GM11168 (cell line): Measurements from ENCODE around the gene LBR.
"Not testable (repeated sequence)": the region's sequence is repeated elsewhere in the genome, so short reads cannot be mapped to it uniquely, and the experiment has no call there.

Source experiments
- in situ Hi-C: fragments of 300-500 bp; cut with MboI; formaldehyde crosslinking; loops from one replicate; pipeline ENCODE4 v1.12.0; 2022; ENCODE audit warnings: low sequenced_read_pairs; ENCODE audit not compliant: unreplicated experiment

The LBR gene

DNA sequence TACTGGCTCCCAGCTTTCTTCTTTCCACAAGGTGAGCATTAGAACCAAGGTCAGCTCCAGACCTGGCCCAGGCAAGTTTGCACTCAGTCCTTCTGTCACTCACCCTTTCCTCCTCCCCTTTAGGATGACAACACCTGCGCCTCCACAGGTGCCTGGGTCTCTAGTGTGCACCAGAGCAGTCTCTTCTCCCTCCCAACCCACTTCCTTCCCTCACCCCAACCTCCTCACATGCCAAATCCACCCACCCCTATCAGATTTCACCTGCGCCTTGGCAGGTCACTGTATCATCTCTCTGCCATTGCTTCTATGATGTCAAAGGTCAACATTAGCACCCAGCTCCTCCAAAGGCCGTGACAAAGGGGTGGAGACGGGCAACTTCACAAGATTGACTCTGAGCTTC is 38.0 kb downstream of the LBR start:
- in situ Hi-C loops, result no loop called here

DNA sequence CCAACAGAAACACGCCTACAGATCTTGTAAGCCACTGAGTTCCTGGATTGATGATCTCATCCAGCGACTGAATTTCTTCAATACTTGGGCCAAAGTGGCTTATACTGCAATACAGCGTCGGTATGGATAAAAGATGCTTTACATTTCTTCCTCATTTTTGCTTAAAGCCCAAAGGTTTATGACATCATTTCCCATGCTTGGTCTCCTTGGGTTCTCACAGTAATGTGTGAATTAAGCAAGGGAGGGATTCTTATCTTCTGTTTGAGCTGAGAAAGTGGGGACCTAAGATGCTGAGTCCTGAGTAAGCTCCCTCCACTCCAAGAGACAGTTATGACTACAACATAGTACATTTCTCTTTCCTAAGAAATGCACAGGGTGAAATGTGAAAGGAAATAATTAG is 39.5 kb downstream of the LBR start:
- in situ Hi-C loops, result no loop called here

DNA sequence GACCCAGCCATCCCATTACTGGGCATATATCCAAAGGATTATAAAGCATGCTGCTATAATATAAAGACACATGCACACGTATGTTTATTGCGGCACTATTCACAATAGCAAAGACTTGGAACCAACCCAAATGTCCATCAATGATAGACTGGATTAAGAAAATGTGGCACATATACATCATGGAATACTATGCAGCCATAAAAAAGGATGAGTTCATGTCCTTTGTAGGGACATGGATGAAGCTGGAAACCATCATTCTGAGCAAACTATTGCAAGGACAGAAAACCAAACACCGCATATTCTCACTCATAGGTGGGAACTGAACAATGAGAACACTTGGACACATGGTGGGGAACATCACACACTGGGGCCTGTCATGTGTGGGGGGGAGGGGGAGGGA is 41.0 kb downstream of the LBR start:
- in situ Hi-C loops, result not testable (repeated sequence)

DNA sequence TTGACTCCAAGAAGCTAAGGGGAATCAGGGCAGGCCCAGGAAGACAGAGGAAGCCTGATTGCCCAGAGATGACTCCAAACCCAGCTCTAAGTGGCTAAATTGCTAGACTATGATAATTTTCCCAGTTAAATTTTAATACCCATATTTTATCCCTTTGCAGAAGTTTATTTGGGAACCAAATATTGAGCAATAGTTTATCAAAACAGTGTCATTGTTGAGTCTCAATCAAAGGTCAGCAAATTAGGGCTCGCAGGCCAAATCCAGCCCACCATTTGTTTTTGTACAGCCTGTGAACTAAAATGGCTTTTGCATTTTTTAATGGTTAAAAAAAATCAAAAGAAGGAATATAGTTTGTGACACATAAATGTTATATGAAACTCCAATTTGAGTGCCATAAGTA is 47.1 kb downstream of the LBR start:
- in situ Hi-C loops, result no loop called here

DNA sequence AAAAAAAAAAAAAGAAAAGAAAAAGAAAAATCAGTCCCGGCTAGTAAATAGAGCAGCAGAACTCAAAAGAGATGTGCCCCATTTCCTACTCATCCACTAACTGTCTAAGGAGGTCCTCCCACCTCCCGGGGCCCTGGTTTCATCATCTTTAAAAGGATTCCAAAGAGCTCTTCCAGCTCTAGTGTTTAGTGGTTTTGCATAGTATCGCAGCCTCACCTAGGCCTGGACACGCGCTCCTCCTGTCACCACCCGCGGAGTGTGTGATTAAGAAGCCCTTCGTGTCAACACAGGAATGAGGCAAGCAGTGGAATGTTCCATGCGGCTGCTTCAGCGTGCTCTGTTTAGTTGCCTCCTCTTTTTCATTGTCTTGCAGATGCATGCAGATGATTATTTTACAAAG is 49.0 kb downstream of the LBR start:
- in situ Hi-C loops, result no loop called here

DNA sequence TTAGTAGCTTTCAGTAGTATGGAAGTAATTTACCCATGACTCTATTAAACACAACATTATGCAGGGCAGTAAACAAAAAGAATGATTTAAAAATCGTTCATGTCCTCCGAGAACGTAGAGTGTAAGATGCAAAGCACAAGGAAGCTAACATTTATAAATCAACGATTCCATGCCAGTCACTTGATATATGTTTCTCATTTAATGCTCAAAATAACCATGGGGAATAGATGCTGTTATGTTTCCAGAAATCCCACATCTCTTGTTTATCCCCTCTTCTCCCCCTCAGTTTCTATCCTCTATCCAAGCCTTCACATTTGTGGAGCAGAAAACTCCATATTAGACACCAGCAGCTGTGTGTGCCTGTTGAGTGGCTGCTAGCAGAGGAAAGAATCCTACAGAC is 52.8 kb downstream of the LBR start:
- in situ Hi-C loops, result no loop called here

DNA sequence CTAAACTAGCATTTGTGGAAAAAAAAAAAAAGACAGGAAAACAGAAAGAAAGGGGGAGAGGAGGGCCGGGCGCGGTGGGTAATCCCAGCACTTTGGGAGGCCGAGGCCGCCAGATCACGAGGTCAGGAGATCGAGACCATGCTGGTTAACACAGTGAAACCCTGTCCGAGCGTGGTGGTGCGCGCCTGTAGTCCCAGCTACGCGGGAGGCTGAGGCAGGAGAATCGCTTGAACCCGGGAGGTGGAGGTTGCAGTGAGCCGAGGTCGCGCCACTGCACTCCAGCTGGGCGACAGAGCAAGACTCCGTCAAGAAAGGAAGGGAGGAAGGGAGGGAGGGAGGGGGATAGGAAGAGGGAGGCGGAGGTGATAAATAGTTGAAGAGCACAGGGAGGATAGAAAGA is 54.7 kb downstream of the LBR start:
- in situ Hi-C loops, result no loop called here

DNA sequence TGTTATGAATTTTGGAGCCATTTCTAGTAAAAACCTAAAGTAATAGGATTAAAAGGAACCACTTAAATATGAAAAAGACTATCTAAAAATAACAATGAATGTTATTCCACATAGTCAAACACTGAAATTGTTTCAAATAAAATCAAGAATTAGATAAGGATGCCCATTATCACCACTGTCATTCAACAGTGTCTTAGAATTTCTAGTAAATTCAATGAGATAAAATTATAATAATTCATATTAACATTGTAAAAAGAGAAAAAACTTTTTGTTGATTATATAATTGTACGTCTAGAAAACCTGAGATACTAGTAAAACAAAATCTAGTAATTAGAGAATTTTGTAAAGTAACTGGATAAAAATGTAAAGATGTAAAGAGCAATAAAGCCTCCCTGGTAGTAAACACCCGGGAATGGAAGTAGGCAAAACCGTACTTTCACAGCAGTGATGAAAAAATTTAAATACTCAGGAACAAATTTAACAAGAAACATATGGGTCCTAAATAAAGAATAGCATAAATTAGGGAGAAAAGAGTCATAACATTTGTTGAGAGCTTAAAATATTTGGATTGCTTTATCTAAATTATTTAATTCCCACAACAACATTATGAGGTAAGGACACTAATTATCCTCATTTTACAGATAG is 56.4 kb downstream of the LBR start:
- in situ Hi-C loops, result no loop called here

DNA sequence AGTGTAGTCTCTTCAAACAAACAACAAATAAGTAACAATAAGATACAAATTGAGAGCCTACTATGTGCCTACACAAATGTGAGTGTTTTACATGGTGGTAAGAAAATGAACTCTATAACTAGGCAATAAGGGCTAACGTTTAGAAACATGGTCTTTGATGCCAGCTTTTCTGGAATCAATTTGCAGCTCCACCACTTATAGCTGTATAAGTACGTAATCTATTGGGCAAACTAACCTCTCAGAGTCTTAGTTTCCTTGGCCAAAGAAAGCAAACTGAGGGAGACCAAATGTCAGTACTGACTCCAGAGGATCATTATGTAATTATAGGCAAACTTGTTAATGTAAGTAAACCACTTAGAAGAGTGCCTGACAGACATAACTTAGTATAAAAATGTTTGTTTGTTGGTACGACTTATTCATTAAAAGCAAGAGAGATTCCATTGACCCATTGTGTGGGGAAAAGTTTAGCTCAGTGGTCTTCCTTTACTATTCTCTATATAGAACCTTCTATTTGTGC is 59.7 kb downstream of the LBR start:
- in situ Hi-C loops, result no loop called here

DNA sequence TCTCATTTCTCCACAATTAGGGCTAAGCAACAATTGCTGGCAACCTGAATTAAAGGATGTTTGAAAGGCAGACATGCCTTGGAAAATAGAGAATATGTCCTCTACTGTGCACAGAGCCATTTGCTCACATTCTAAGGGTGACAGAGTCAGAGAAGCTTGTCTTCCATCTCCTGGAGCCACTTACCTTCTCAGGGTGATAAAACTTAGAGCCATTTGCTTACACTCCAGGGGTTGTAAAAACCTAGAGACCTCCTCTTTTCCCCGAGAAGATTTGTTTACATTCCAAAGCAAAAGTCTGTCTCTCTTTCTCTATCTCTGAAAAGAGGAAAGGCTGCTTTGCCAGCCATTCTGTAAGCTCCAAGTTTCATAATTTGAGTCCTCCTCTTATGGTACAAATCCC is 61.3 kb downstream of the LBR start:
- in situ Hi-C loops, result no loop called here

DNA sequence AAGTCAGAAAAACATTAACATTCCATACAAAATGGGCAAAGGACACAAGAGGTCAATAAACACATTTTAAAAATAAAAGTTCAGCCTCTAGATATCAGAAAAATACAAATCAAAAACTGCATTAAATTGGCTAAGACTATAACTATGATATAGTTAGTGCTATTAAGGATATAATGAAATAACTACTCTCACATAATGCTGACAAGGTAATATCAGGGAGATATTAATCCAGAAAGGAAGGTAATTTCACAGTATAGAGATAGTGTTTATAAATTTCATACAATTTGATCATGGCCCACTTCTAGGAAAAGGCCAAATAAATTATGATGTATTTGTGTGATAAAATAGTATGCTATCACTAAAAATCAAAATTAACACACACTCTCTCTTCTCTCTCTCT is 61.8 kb downstream of the LBR start:
- in situ Hi-C loops, result no loop called here

DNA sequence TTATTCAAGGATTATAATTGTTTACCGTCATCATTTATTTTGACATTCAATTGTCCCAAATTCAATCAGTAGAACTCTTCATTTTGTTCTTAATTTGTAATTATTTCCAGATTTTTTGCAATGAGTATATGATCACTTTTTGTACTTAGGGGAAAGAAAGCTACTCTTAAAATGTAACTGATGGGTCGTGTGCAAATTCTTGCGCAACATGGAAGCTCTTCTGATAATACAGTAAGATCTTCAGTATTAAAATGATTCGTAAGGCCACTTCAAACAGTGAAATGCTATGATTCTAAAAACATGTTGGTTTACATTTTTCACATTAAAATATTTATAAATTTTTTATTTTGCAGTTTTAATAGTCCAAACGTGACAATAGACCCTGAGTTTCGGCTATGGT is 63.4 kb downstream of the LBR start:
- in situ Hi-C loops, result no loop called here

DNA sequence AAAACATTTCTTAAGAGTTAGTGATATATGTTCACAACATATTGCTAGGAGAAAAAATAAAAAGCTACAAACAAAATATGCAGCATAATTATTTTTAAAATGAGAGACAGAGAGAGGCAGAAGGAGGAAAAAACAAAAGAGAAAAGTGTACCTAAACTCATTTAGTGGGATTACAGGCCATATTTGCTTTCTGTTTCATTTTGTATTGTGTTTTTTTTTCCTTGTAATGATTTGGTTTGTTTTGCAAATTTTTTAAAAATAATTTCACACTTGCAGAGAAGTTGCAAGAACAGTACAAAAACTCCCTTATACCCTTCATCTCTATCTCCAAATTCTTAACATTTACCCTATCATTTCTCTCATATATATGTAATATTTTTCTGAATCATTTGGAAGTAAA is 65.0 kb downstream of the LBR start:
- in situ Hi-C loops, result no loop called here

DNA sequence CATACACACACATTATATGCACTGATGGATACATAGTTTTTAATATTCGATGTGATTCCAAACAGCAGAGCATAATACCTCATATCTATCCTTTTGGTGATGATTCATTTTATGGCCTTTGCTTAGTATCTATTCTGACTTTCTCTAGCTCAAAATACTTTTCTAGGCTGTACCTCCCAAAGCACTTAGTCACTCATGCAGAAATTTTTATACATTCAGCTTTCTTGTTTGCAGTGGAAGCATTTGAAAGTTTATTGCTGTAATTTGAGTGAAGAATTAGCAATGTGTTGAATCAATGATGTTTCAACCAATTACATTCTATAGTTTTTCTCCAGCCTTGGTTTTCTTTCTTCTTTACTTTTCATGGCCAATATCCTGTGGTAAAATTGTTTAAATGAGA is 66.7 kb downstream of the LBR start:
- in situ Hi-C loops, result no loop called here

DNA sequence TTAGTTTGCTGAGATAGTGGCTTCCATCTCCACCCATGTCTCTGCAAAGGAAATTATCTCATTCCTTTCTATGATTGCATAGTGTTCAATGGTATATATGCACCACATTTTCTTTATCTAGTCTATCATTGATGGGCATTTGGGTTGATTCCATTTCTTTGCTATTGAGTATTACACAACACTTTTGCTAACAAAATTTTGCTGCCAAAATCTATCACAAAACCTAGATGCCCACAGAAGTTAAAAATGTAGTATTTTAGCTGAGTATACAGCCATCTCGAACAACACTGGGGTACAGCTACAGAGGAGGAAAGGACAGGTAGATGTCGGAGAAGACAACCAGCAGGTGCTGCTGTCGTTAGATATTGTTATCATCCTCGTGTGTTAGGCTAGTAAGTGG is 67.7 kb downstream of the LBR start:
- in situ Hi-C loops, result no loop called here

DNA sequence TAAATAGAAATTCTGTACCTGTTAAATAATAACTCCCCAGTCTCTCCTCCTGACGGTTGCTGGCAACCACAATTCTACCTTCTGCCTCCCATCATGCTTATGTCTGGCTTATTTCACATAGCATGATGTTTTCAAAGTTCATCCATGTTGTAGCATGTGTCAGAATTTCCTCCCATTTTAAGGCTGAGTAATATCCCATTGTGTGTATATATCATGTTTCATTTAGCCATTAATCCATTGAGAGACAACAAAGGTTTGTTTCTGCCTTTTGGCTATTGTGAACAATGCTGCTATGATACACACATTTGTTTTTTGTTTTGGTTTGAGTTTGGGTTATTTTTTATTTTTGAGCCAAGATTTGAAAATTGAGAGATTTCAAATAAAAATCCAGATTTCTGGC is 72.0 kb downstream of the LBR start:
- in situ Hi-C loops, result no loop called here

DNA sequence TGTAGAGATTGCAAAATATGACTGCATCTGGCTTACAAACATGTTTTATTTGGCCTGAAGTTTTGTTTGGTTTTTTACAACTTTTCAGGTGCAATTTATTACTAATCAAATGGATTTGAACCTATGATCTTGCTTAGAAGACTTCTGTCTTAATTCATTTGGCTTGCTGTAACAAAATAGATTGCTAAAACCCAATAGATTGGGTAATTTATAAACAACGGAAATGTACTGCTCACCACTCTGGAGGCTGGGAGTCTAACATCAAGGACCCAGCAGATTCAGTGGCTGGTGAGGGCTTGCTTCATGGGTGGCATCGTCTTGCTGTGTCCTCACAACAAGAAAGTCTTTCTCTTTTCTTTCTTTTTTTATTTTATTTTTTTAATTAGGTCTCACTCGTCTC is 72.9 kb downstream of the LBR start:
- in situ Hi-C loops, result no loop called here
